Breast epithelium (tissue), 3 donors: ENCODE results near the gene MGAT5B.

Source experiments
- CTCF ChIP-seq, 3 donors: fragments of 450-650 bp; IDR thresholded peaks; one replicate each; pipeline ENCODE4 v1.5.1; 2016 to 2017; ENCODE audit warnings: antibody characterized with exemption in 3 of 3, mild to moderate bottlenecking in 3 of 3, moderate library complexity in 3 of 3
- POLR2A ChIP-seq: fragments of 450-650 bp; IDR thresholded peaks from one replicate; pipeline ENCODE4 v1.6.1; 2016; ENCODE audit warnings: antibody characterized with exemption, mild to moderate bottlenecking, moderate library complexity
- POLR2AphosphoS5 ChIP-seq, 3 donors: sonication (generic); formaldehyde crosslinking; IDR thresholded peaks; one replicate each; pipeline ENCODE4 v1.6.1; 2017; ENCODE audit warnings: antibody characterized with exemption in 3 of 3

- TF ChIP-seq POLR2A (no peak), CTCF (IDR thresholded peaks at IDR 0.05) (no peak), POLR2AphosphoS5 (IDR thresholded peaks at IDR 0.05) (no peak)
Observed at GRCh38 chr17:76993651-76994050, 125.4 kb downstream of the MGAT5B start.
